Gastrocnemius medialis (tissue), 4 donors: ENCODE data around the gene ARL15. TPM values are rescaled to one million over a fixed set of nuclear protein-coding genes. Genes with fewer than 3 reads are reported as not detected.

Source experiments
- ATAC-seq, 2 donors: fragments of 150-250 bp; one replicate each; pipeline ENCODE4 v1.9.1; 2016
- DNase-seq, 2 donors: peaks; one replicate each; pipeline ENCODE4 v3.0.0-alpha.2; 2019
- H3K27ac ChIP-seq, 4 donors: fragments of 200-600 bp; sonication (generic); 1 replicate in 1 of 4; 2 replicates in 3 of 4; pipeline ENCODE4 v1.5.1; 2016 to 2018; ENCODE audit warnings: mild to moderate bottlenecking in 2 of 4, moderate library complexity in 1 of 4
- H3K27me3 ChIP-seq, 3 donors: fragments of 200-600 bp; sonication (generic) in 2 of 3; 1 replicate in 1 of 3; 2 replicates in 2 of 3; pipeline versions ENCODE4 v1.5.1 to v1.6.0; 2016 to 2019; ENCODE audit warnings: mild to moderate bottlenecking in 1 of 3, moderate library complexity in 1 of 3
- H3K36me3 ChIP-seq, 2 donors: fragments of 200-600 bp; sonication (generic) in 1 of 2; one replicate each; pipeline ENCODE4 v1.5.1; 2017 to 2018
- H3K4me1 ChIP-seq, 2 donors: fragments of 200-600 bp; sonication (generic) in 1 of 2; one replicate each; pipeline ENCODE4 v1.5.1; 2016 to 2017; ENCODE audit warnings: mild to moderate bottlenecking in 2 of 2
- H3K4me3 ChIP-seq, 4 donors: fragments of 200-600 bp; sonication (generic) in 3 of 4; 1 replicate in 1 of 4; 2 replicates in 3 of 4; pipeline ENCODE4 v1.5.1; 2016 to 2019; ENCODE audit warnings: mild to moderate bottlenecking in 2 of 4
- H3K9me3 ChIP-seq, 3 donors: fragments of 200-600 bp; sonication (generic) in 2 of 3; 1 replicate in 1 of 3; 2 replicates in 2 of 3; pipeline ENCODE4 v1.5.1; 2016 to 2019
- CTCF ChIP-seq, 5 experiments: fragments of 450-650 bp in 3 of 5; fragments of 200-600 bp in 2 of 5; sonication (generic) in 2 of 5; IDR thresholded peaks in 4 of 5; conservative IDR thresholded peaks in 1 of 5; 1 replicate in 4 of 5; 2 replicates in 1 of 5; pipeline ENCODE4 v1.5.1; 2016 to 2019; ENCODE audit warnings: antibody characterized with exemption in 5 of 5, mild to moderate bottlenecking in 3 of 5, moderate library complexity in 3 of 5
- POLR2A ChIP-seq, 2 donors: fragments of 450-650 bp; IDR thresholded peaks; one replicate each; pipeline ENCODE4 v1.6.1; 2017; ENCODE audit warnings: antibody characterized with exemption in 2 of 2, mild to moderate bottlenecking in 2 of 2, moderate library complexity in 2 of 2
- in situ Hi-C, 4 donors: fragments of 200-750 bp; cut with MboI; loops; one replicate each; pipeline versions ENCODE4 v1.15.0 to v1.8.0; 2017; ENCODE audit warnings: low sequenced_read_pairs in 4 of 4
- intact Hi-C: fragments of 100-400 bp; cut with DNase I; formaldehyde crosslinking; loops from one replicate; pipeline ENCODE4 v1.15.1; 2023; ENCODE audit warnings: low total_unique reads
- total RNA-seq, 4 donors: library from RNA; depleted of rRNA; stranded (reverse); fragments of >200 nt; gene quantifications; one replicate each; pipeline versions ENCODE4 v1.1.0 to v1.2.3, GENCODE V29; 2016

ARL15 gene
- total RNA-seq, 4 donors from 2014 or later: 1.7 to 5.5 (median 3.2) TPM

GRCh38 chr5:54083245-54083644, 227.1 kb downstream of the ARL15 start:
- Histone ChIP-seq H3K36me3 (no peaks in the 10 kb centered on the region), H3K9me3 (no peaks in the 10 kb centered on the region), H3K27me3 (no peaks in the 10 kb centered on the region), H3K27ac (no peak overlapping the region), H3K4me3 (no peak overlapping the region), H3K4me1 (no peaks in the 10 kb centered on the region)
- in situ Hi-C loops (no loop called here), intact Hi-C loops (no loop called here)
- no peak for DNase-seq
- no peak for ATAC-seq
- TF ChIP-seq POLR2A (IDR thresholded peaks at IDR 0.05): no peak
- no peak for TF ChIP-seq CTCF (IDR thresholded peaks at IDR 0.05 in 4 of 5, conservative IDR thresholded peaks at IDR 0.05 in 1 of 5)

GRCh38 chr5:54081415-54081814, 229.0 kb downstream of the ARL15 start:
- no peak for ATAC-seq
- Histone ChIP-seq H3K27ac (no peak overlapping the region), H3K9me3 (no peaks in the 10 kb centered on the region), H3K27me3 (no peaks in the 10 kb centered on the region), H3K36me3 (no peaks in the 10 kb centered on the region), H3K4me3 (no peak overlapping the region), H3K4me1 (no peaks in the 10 kb centered on the region)
- TF ChIP-seq CTCF (IDR thresholded peaks at IDR 0.05 in 4 of 5, conservative IDR thresholded peaks at IDR 0.05 in 1 of 5) (no peak), POLR2A (IDR thresholded peaks at IDR 0.05) (no peak)
- no peak for DNase-seq
- in situ Hi-C loops: no loop called here
- intact Hi-C loops: no loop called here

- intact Hi-C loops (no loop called here), in situ Hi-C loops (no loop called here)
- no peak for TF ChIP-seq CTCF (IDR thresholded peaks at IDR 0.05 in 4 of 5, conservative IDR thresholded peaks at IDR 0.05 in 1 of 5)
- TF ChIP-seq POLR2A (IDR thresholded peaks at IDR 0.05): no peak
- Histone ChIP-seq H3K4me1 (no peaks in the 10 kb centered on the region), H3K4me3 (no peak overlapping the region), H3K9me3 (no peaks in the 10 kb centered on the region), H3K36me3 (no peaks in the 10 kb centered on the region), H3K27me3 (no peaks in the 10 kb centered on the region), H3K27ac (no peak overlapping the region)
- ATAC-seq: no peak
- no peak for DNase-seq
Observed at GRCh38 chr5:54080831-54081230, 229.5 kb downstream of the ARL15 start.

- H3K27ac ChIP-seq: no peak overlapping the region
- H3K4me3 ChIP-seq: no peak overlapping the region
- no peaks in the 10 kb centered on the region for H3K27me3 ChIP-seq
- TF ChIP-seq POLR2A (IDR thresholded peaks at IDR 0.05): no peak
- no peak for TF ChIP-seq CTCF (IDR thresholded peaks at IDR 0.05 in 4 of 5, conservative IDR thresholded peaks at IDR 0.05 in 1 of 5)
- intact Hi-C loops (no loop called here), in situ Hi-C loops (no loop called here)
- ATAC-seq: no peak
- H3K9me3 ChIP-seq: no peaks in the 10 kb centered on the region
- H3K36me3 ChIP-seq: no peaks in the 10 kb centered on the region
- H3K4me1 ChIP-seq: no peaks in the 10 kb centered on the region
- DNase-seq: no peak
Observed at GRCh38 chr5:54073735-54074134, 236.6 kb downstream of the ARL15 start.

- ATAC-seq (no peak), DNase-seq (no peak)
- Histone ChIP-seq H3K4me3 (no peak overlapping the region), H3K36me3 (no peaks in the 10 kb centered on the region), H3K27me3 (no peaks in the 10 kb centered on the region), H3K9me3 (no peaks in the 10 kb centered on the region), H3K27ac (no peak overlapping the region), H3K4me1 (no peaks in the 10 kb centered on the region)
- intact Hi-C loops: no loop called here
- no peak for TF ChIP-seq CTCF (IDR thresholded peaks at IDR 0.05 in 4 of 5, conservative IDR thresholded peaks at IDR 0.05 in 1 of 5)
- in situ Hi-C loops: no loop called here
Observed at GRCh38 chr5:54073131-54073530, 237.2 kb downstream of the ARL15 start.
